ENCODE measurements around the gene CYTH1.

DNA sequence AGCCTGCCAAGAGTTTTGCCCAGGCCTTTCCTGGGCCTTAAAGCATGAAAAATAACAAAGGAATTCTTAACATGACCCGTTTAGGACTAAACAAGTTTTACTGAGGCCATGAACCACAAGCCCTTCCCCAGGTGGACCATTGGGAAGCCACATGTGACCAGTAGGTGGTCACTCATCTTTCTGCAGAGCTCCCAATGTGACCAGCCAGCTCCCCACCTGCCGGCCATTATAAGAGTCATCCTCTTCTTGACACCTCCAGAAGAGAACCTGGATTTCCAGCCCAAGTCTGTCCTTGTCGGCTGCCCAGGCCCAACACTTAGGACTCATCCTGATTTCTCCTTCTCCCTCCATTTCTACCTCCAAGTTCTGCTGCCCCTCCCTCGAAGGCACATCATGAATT is 113.2 kb downstream of the CYTH1 start:
- TF ChIP-seq, protein P1, sequence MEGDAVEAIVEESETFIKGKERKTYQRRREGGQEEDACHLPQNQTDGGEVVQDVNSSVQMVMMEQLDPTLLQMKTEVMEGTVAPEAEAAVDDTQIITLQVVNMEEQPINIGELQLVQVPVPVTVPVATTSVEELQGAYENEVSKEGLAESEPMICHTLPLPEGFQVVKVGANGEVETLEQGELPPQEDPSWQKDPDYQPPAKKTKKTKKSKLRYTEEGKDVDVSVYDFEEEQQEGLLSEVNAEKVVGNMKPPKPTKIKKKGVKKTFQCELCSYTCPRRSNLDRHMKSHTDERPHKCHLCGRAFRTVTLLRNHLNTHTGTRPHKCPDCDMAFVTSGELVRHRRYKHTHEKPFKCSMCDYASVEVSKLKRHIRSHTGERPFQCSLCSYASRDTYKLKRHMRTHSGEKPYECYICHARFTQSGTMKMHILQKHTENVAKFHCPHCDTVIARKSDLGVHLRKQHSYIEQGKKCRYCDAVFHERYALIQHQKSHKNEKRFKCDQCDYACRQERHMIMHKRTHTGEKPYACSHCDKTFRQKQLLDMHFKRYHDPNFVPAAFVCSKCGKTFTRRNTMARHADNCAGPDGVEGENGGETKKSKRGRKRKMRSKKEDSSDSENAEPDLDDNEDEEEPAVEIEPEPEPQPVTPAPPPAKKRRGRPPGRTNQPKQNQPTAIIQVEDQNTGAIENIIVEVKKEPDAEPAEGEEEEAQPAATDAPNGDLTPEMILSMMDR (IDR thresholded peaks at IDR 0.05), result no peak
- TF ChIP-seq POLR2A (IDR thresholded peaks at IDR 0.05), result no peak
